ENCODE data around the gene ZNF292.
"Not testable (repeated sequence)": the region's sequence is repeated elsewhere in the genome, so short reads cannot be mapped to it uniquely, and the experiment has no call there.

DNA sequence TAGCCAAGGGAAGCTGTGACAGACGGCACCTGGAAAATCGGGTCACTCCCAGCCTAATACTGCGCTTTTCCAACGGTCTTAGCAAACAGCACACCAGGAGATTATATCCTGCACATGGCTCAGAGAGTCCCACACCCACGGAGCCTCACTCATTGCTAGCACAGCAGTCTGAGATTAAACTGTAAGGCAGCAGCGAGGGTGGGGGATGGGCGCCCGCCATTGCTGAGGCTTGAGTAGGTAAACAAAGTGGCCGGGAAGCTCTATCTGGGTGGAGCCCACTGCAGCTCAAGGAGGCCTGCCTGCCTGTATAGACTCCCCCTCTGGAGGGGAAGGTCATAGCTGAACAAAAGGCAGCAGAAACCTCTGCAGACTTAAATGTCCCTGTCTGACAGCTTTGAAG, 145.9 kb downstream of the ZNF292 start:
- TF ChIP-seq, protein P1, sequence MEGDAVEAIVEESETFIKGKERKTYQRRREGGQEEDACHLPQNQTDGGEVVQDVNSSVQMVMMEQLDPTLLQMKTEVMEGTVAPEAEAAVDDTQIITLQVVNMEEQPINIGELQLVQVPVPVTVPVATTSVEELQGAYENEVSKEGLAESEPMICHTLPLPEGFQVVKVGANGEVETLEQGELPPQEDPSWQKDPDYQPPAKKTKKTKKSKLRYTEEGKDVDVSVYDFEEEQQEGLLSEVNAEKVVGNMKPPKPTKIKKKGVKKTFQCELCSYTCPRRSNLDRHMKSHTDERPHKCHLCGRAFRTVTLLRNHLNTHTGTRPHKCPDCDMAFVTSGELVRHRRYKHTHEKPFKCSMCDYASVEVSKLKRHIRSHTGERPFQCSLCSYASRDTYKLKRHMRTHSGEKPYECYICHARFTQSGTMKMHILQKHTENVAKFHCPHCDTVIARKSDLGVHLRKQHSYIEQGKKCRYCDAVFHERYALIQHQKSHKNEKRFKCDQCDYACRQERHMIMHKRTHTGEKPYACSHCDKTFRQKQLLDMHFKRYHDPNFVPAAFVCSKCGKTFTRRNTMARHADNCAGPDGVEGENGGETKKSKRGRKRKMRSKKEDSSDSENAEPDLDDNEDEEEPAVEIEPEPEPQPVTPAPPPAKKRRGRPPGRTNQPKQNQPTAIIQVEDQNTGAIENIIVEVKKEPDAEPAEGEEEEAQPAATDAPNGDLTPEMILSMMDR (IDR thresholded peaks at IDR 0.05): not testable (repeated sequence)
- TF ChIP-seq POLR2A, EP300 (IDR thresholded peaks at IDR 0.05): not testable (repeated sequence)

All from tibial nerve (tissue), 4 donors.